Peyer's patch (tissue), 4 donors: Measurements from ENCODE around the gene ELFN2. TPM values are rescaled to one million over a fixed set of nuclear protein-coding genes. Genes with fewer than 3 reads are reported as not detected.
"Not testable (repeated sequence)": the region's sequence is repeated elsewhere in the genome, so short reads cannot be mapped to it uniquely, and the experiment has no call there.

Source experiments
- DNase-seq, 3 donors: peaks; one replicate each; pipeline ENCODE4 v3.0.0-alpha.2; 2017 to 2019
- H3K27ac ChIP-seq, 4 donors: fragments of 200-600 bp; sonication (generic); one replicate each; pipeline ENCODE4 v1.5.1; 2016 to 2019
- H3K27me3 ChIP-seq, 2 donors: fragments of 200-600 bp; sonication (generic); one replicate each; pipeline ENCODE4 v1.5.1; 2019
- H3K36me3 ChIP-seq, 3 donors: fragments of 200-600 bp; sonication (generic); one replicate each; pipeline ENCODE4 v1.5.1; 2016 to 2019
- H3K4me1 ChIP-seq, 4 donors: fragments of 200-600 bp; sonication (generic); one replicate each; pipeline ENCODE4 v1.5.1; 2016 to 2019
- H3K4me3 ChIP-seq, 4 donors: fragments of 200-600 bp; sonication (generic); 1 replicate in 3 of 4; 2 replicates in 1 of 4; pipeline ENCODE4 v1.5.1; 2016 to 2019; ENCODE audit warnings: mild to moderate bottlenecking in 1 of 4
- H3K9me3 ChIP-seq, 4 donors: fragments of 200-600 bp; sonication (generic); one replicate each; pipeline ENCODE4 v1.5.1; 2016 to 2019; ENCODE audit warnings: mild to moderate bottlenecking in 1 of 4
- POLR2A ChIP-seq, 2 donors: fragments of 450-650 bp; IDR thresholded peaks; one replicate each; pipeline ENCODE4 v1.5.1; 2017; ENCODE audit warnings: antibody characterized with exemption in 2 of 2, mild to moderate bottlenecking in 2 of 2, moderate library complexity in 2 of 2
- total RNA-seq, 4 donors: library from RNA; depleted of rRNA; stranded (reverse); fragments of >200 nt; gene quantifications; one replicate each; pipeline ENCODE4 v1.1.0, GENCODE V29; 2016
- TF ChIP-seq, protein P1 (sequence below), 6 experiments: fragments of 450-650 bp in 4 of 6; fragments of 200-600 bp in 2 of 6; sonication (generic) in 1 of 6; IDR thresholded peaks; one replicate each; pipeline ENCODE4 v1.5.1; 2017 to 2019; ENCODE audit warnings: antibody characterized with exemption in 6 of 6, mild to moderate bottlenecking in 3 of 6, moderate library complexity in 1 of 6

Gene ELFN2
- total RNA-seq, 4 donors from 2014 or later, result under 0.01 TPM; not detected in 3

- no peak for TF ChIP-seq POLR2A (IDR thresholded peaks at IDR 0.05)
- TF ChIP-seq, protein P1, sequence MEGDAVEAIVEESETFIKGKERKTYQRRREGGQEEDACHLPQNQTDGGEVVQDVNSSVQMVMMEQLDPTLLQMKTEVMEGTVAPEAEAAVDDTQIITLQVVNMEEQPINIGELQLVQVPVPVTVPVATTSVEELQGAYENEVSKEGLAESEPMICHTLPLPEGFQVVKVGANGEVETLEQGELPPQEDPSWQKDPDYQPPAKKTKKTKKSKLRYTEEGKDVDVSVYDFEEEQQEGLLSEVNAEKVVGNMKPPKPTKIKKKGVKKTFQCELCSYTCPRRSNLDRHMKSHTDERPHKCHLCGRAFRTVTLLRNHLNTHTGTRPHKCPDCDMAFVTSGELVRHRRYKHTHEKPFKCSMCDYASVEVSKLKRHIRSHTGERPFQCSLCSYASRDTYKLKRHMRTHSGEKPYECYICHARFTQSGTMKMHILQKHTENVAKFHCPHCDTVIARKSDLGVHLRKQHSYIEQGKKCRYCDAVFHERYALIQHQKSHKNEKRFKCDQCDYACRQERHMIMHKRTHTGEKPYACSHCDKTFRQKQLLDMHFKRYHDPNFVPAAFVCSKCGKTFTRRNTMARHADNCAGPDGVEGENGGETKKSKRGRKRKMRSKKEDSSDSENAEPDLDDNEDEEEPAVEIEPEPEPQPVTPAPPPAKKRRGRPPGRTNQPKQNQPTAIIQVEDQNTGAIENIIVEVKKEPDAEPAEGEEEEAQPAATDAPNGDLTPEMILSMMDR (IDR thresholded peaks at IDR 0.05), result no peak
- Histone ChIP-seq H3K36me3 (no peaks in the 10 kb centered on the region), H3K27ac (no peak overlapping the region), H3K9me3 (no peaks in the 10 kb centered on the region), H3K4me3 (no peak overlapping the region), H3K27me3 (no peaks in the 10 kb centered on the region), H3K4me1 (no peaks in the 10 kb centered on the region)
- no peak for DNase-seq
Measured at GRCh38 chr22:37400719-37401118, 26.6 kb downstream of the ELFN2 start.

GRCh38 chr22:37399457-37399856 lies 27.8 kb downstream of the ELFN2 start:
- not testable (repeated sequence) for H3K27me3 ChIP-seq, DNase-seq, H3K4me1 ChIP-seq

GRCh38 chr22:37397226-37397625 lies 30.1 kb downstream of the ELFN2 start:
- Histone ChIP-seq H3K4me3 (no peak overlapping the region), H3K27me3 (no peaks in the 10 kb centered on the region), H3K4me1 (no peaks in the 10 kb centered on the region), H3K9me3 (no peaks in the 10 kb centered on the region), H3K27ac (no peak overlapping the region), H3K36me3 (no peaks in the 10 kb centered on the region)
- no peak for DNase-seq
- TF ChIP-seq, protein P1 (IDR thresholded peaks at IDR 0.05), result no peak
- no peak for TF ChIP-seq POLR2A (IDR thresholded peaks at IDR 0.05)

More at GRCh38 chr22:37399457-37399856, 27.8 kb downstream of the ELFN2 start:
- H3K36me3 ChIP-seq, H3K27ac ChIP-seq, H3K4me3 ChIP-seq, H3K9me3 ChIP-seq: not testable (repeated sequence)

DNA sequence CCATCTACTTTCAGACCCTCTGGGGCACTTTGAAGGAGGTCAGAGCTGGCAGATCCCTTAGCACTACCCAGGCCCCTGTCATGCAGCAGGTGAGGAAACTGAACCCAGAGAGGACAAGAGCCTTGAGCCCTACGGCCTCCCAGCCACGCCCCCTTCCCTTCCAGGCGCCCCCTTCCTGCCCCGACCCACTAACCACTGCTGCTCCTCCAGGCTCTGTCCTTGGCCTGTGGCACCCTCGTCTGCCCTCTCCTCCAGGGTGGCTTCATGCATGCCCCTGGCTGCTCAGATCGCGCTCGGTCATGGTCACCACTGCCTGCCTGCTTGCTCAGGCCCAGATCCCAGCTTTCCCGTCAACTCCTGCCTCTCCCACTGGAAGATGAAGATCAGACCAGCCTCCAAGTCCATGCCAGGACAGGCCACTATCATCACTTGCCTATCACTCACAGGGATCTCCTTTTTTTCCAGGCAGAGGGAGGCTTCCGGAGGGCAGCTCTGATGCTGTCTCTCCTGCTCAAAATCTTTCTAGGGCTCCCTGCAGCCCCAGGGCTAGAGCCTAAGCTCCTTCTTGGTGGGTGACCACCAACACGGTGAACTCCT lies 30.7 kb downstream of the ELFN2 start:
- Histone ChIP-seq H3K9me3 (no peaks in the 10 kb centered on the region), H3K36me3 (no peaks in the 10 kb centered on the region), H3K4me3 (no peak overlapping the region), H3K27me3 (no peaks in the 10 kb centered on the region), H3K4me1 (no peaks in the 10 kb centered on the region), H3K27ac (no peak overlapping the region)
- TF ChIP-seq POLR2A (IDR thresholded peaks at IDR 0.05), result no peak
- TF ChIP-seq, protein P1 (IDR thresholded peaks at IDR 0.05), result no peak
- DNase-seq, result no peak

- H3K27ac ChIP-seq, result no peak overlapping the region
- TF ChIP-seq POLR2A (IDR thresholded peaks at IDR 0.05), result no peak
- TF ChIP-seq, protein P1 (IDR thresholded peaks at IDR 0.05), result no peak
- no peaks in the 10 kb centered on the region for H3K27me3 ChIP-seq
Measured at GRCh38 chr22:37394341-37394740, 32.9 kb downstream of the ELFN2 start.

GRCh38 chr22:37393746-37394145 lies 33.5 kb downstream of the ELFN2 start:
- no peaks in the 10 kb centered on the region for H3K36me3 ChIP-seq
- no peaks in the 10 kb centered on the region for H3K4me1 ChIP-seq
- H3K27ac ChIP-seq, result no peak overlapping the region
- TF ChIP-seq, protein P1 (IDR thresholded peaks at IDR 0.05), result no peak
- TF ChIP-seq POLR2A (IDR thresholded peaks at IDR 0.05), result no peak
- H3K4me3 ChIP-seq, result no peak overlapping the region
- DNase-seq, result no peak
- H3K9me3 ChIP-seq, result no peaks in the 10 kb centered on the region
- H3K27me3 ChIP-seq, result no peaks in the 10 kb centered on the region

More at GRCh38 chr22:37394341-37394740, 32.9 kb downstream of the ELFN2 start:
- Histone ChIP-seq H3K4me3 (no peak overlapping the region), H3K9me3 (no peaks in the 10 kb centered on the region), H3K36me3 (no peaks in the 10 kb centered on the region), H3K4me1 (no peaks in the 10 kb centered on the region)
- no peak for DNase-seq
